K562 (cell line): ENCODE data around the gene NFKBIB. TPM values are rescaled to one million over a fixed set of nuclear protein-coding genes. Genes with fewer than 3 reads are reported as not detected.

Source experiments
- ATAC-seq: fragments of 200-7000 bp; cut with Tn5 transposase; 3 replicates; pipeline ENCODE4 v1.9.1; 2020; ENCODE audit warnings: moderate library complexity
- BruUV-seq: library from RNA; stranded (reverse); fragments of 400-500 nt; replicated peaks from 2 replicates; lab custom pipeline; 2021; lab: Mats Ljungman, UMichigan
- CTCF ChIA-PET: fragments of 300-600 bp; formaldehyde crosslinking; extraction: SDS; loops from one replicate; lab custom pipeline; 2021; ENCODE audit warnings: low intra/inter-chr PET ratio; lab: Yijun Ruan, JAX
- POLR2A ChIA-PET: fragments of 300-600, 350-650 bp; sonication (Branson Sonifier 250); formaldehyde crosslinking; extraction: SDS; loops from one replicate; lab custom pipeline; 2021; ENCODE audit warnings: antibody characterized with exemption, inconsistent platforms; lab: Yijun Ruan, JAX
- DNase-seq, 4 experiments: peaks; one replicate each; pipeline versions ENCODE4 v3.0.0 to v3.0.0-alpha.2; 2011 to 2018; ENCODE audit warnings: low spot score in 3 of 4, mixed read lengths in 3 of 4; ENCODE audit errors: extremely low read depth in 1 of 4
- FAIRE-seq: peaks from 2 replicates; lab custom pipeline; 2011; peaks lifted over from hg19 to GRCh38; lab: Jason Lieb, UNC
- H2AFZ ChIP-seq: 2 replicates; pipeline ENCODE4 v1.6.0; 2011; ENCODE audit warnings: low read depth, low read length, control low read depth, inconsistent platforms
- H3K27ac ChIP-seq: fragments of 200-600 bp; 3 replicates; pipeline ENCODE4 v1.8.0; 2011; ENCODE audit warnings: low read depth, mild to moderate bottlenecking, control low read depth, inconsistent platforms, low read length, moderate library complexity, mixed read lengths; ENCODE audit errors: extremely low read depth
- H3K27me3 ChIP-seq, 2 experiments: fragments of 300-600 bp in 1 of 2; 2 replicates in 1 of 2; 3 replicates in 1 of 2; pipeline versions ENCODE4 v1.6.0 to v1.8.0; 2011; ENCODE audit warnings: inconsistent platforms in 2 of 2, low read length in 2 of 2, mild to moderate bottlenecking in 1 of 2, mixed read lengths in 1 of 2, moderate library complexity in 1 of 2; ENCODE audit not compliant: control insufficient read depth in 2 of 2, insufficient read depth in 2 of 2
- H3K36me3 ChIP-seq: fragments of 300-600 bp; 3 replicates; pipeline ENCODE4 v1.8.0; 2011; ENCODE audit warnings: mild to moderate bottlenecking, low read length, inconsistent platforms; ENCODE audit not compliant: control insufficient read depth, insufficient read depth
- H3K4me1 ChIP-seq, 2 experiments: fragments of 200-600 bp in 1 of 2; replicated peaks in 1 of 2; 2 replicates in 1 of 2; 3 replicates in 1 of 2; pipeline versions ENCODE4 v1.5.1 to v1.8.0; 2011; ENCODE audit warnings: inconsistent platforms in 2 of 2, low read length in 2 of 2, mild to moderate bottlenecking in 1 of 2, mixed read lengths in 1 of 2, moderate library complexity in 1 of 2; ENCODE audit not compliant: control insufficient read depth in 2 of 2, insufficient read depth in 2 of 2
- H3K4me2 ChIP-seq: 2 replicates; pipeline ENCODE4 v1.6.1; 2011; ENCODE audit warnings: low read length, control low read depth, inconsistent platforms, mixed read lengths; ENCODE audit not compliant: insufficient read depth
- H3K4me3 ChIP-seq: fragments of 200-600 bp; sonication (generic), shearing (Covaris generic); 2 replicates; pipeline ENCODE4 v1.5.1; 2016; ENCODE audit warnings: control low read depth, inconsistent platforms
- H3K79me2 ChIP-seq: fragments of 200-600 bp; 3 replicates; pipeline ENCODE4 v1.8.0; 2011; ENCODE audit warnings: low read length, inconsistent platforms; ENCODE audit not compliant: control insufficient read depth, insufficient read depth
- H3K9ac ChIP-seq, 2 experiments: 2 replicates each; pipeline versions ENCODE4 v1.6.0 to v1.6.1; 2011; ENCODE audit warnings: low read depth in 2 of 2, low read length in 2 of 2, control low read depth in 1 of 2, inconsistent platforms in 1 of 2, mild to moderate bottlenecking in 1 of 2, mixed read lengths in 1 of 2; ENCODE audit not compliant: insufficient read depth in 1 of 2
- H3K9me1 ChIP-seq: one replicate; pipeline ENCODE4 v1.6.0; 2011; ENCODE audit warnings: inconsistent platforms, mild to moderate bottlenecking, low read length, moderate library complexity; ENCODE audit not compliant: control insufficient read depth, insufficient read depth
- H3K9me3 ChIP-seq: replicated peaks from 2 replicates; pipeline ENCODE4 v1.5.1; 2011; ENCODE audit warnings: low read depth, low read length, inconsistent platforms; ENCODE audit not compliant: control insufficient read depth, insufficient read depth
- H4K20me1 ChIP-seq: replicated peaks from 2 replicates; pipeline ENCODE4 v1.6.1; 2011; ENCODE audit warnings: low read length, inconsistent platforms, mixed read lengths; ENCODE audit not compliant: control insufficient read depth, insufficient read depth
- EP400 ChIP-seq: fragments of 450-650 bp; IDR thresholded peaks from 2 replicates; pipeline ENCODE4 v1.6.1; 2017; ENCODE audit warnings: antibody characterized with exemption, mild to moderate bottlenecking, moderate library complexity
- GATAD2B ChIP-seq: fragments of 450-650 bp; IDR thresholded peaks from 2 replicates; pipeline ENCODE4 v1.6.1; 2017; ENCODE audit warnings: mild to moderate bottlenecking, borderline replicate concordance
- HNRNPH1 ChIP-seq: fragments of 200-400 bp; formaldehyde crosslinking; optimal IDR thresholded peaks from 2 replicates; pipeline ENCODE3; 2017; ENCODE audit warnings: low read depth, mild to moderate bottlenecking, low read length, moderate library complexity
- KLF13 ChIP-seq: fragments of 450-650 bp; IDR thresholded peaks from 2 replicates; pipeline ENCODE4 v1.6.1; 2016; ENCODE audit warnings: missing genetic modification characterization, low read depth, mild to moderate bottlenecking, missing compliant biosample characterization, moderate library complexity, borderline replicate concordance
- MTA1 ChIP-seq: fragments of 450-650 bp; IDR thresholded peaks from 2 replicates; pipeline ENCODE4 v1.6.1; 2017; ENCODE audit warnings: borderline replicate concordance
- NFE2L1 ChIP-seq: fragments of 450-650 bp; IDR thresholded peaks from 2 replicates; pipeline ENCODE4 v1.6.1; 2016; ENCODE audit warnings: missing genetic modification characterization, low read depth, mild to moderate bottlenecking, missing compliant biosample characterization, moderate library complexity, borderline replicate concordance
- NFIC ChIP-seq: fragments of 450-650 bp; IDR thresholded peaks from 2 replicates; pipeline ENCODE4 v1.6.1; 2017; ENCODE audit warnings: mild to moderate bottlenecking, inconsistent platforms
- RBM25 ChIP-seq: fragments of 200-400 bp; formaldehyde crosslinking; IDR thresholded peaks from 2 replicates; pipeline ENCODE4 v1.6.1; 2018; ENCODE audit warnings: low read length, low read depth, moderate library complexity; ENCODE audit not compliant: severe bottlenecking
- SFPQ ChIP-seq: fragments of 200-400 bp; formaldehyde crosslinking; IDR thresholded peaks from 2 replicates; pipeline ENCODE4 v1.6.1; 2017; ENCODE audit warnings: mild to moderate bottlenecking, low read depth, low read length, moderate library complexity
- ZBTB34 ChIP-seq: fragments of 250-450 bp; sonication (Bioruptor Pico); IDR thresholded peaks from 2 replicates; pipeline ENCODE4 v1.8.0; 2021; ENCODE audit warnings: mild to moderate bottlenecking, moderate library complexity
- ZNF583 ChIP-seq: fragments of 250-450 bp; sonication (Bioruptor Pico); IDR thresholded peaks from 2 replicates; pipeline ENCODE4 v1.4.0; 2020
- ZNF77 ChIP-seq: fragments of 250-450 bp; sonication (Bioruptor Pico); IDR thresholded peaks from 2 replicates; pipeline ENCODE4 v1.5.0; 2020
- WGBS: fragments of 100-300 bp; shearing (Covaris generic); methylation state at CpG from one replicate; pipeline ENCODE4 v1.1.6; 2016; ENCODE audit warnings: low coverage, mixed read lengths; ENCODE audit not compliant: insufficient coverage; ENCODE audit errors: missing lambda C conversion rate; 5-methylcytosine and 5-hydroxymethylcytosine counted together
- in situ Hi-C: fragments of 300-500 bp; cut with MboI; formaldehyde crosslinking; loops from 4 replicates; pipeline ENCODE4 v1.15.0; 2018; ENCODE audit warnings: inconsistent platforms, mixed read lengths
- intact Hi-C: fragments of 100-400 bp; cut with micrococcal nuclease; formaldehyde crosslinking; loops from 2 replicates; pipeline ENCODE4 v1.14.2; 2022
- polyA plus RNA-seq, 8 experiments: library from polyadenylated mRNA; depleted of rRNA in 4 of 8; stranded (reverse) in 5 of 8; unstranded in 3 of 8; fragments of >200 nt; fragmentation: Nextera tagmentation in 2 of 8; fragmentation: Illumina TruSeq in 1 of 8; extraction: Ambion mirVana in 2 of 8; extraction: Trizol in 1 of 8; gene quantifications; 2 replicates each; pipeline versions ENCODE4 v1.2.1 to v1.2.3, GENCODE V29; 2011 to 2014; ENCODE audit warnings: inconsistent platforms in 1 of 8, missing spikeins in 1 of 8
- total RNA-seq, 7 experiments: library from RNA; depleted of rRNA in 6 of 7; stranded (reverse); fragments of >200 nt in 6 of 7; fragmentation: Illumina TruSeq in 2 of 7; extraction: Trizol in 2 of 7; gene quantifications; 2 replicates each; pipeline versions ENCODE4 v1.2.1 to v1.2.3, GENCODE V29; 2011 to 2021; ENCODE audit warnings: low replicate concordance in 1 of 7
- TF ChIP-seq, protein P1 (sequence below), 2 experiments: fragments of 200-800 bp in 1 of 2; sonication (Bioruptor generic) in 1 of 2; sonication (generic) in 1 of 2; formaldehyde crosslinking in 1 of 2; IDR thresholded peaks in 1 of 2; conservative IDR thresholded peaks in 1 of 2; 2 replicates each; pipeline versions ENCODE4 v1.5.0 to v1.6.1; 2016 to 2020; ENCODE audit warnings: missing compliant biosample characterization in 1 of 2, missing genetic modification characterization in 1 of 2, missing genetic modification reagents in 1 of 2

NFKBIB gene
- total and polyA plus RNA-seq, 9 of the 15 experiments (the other 6 are each of a cell fraction or from before 2014, with no cell fraction given): 1.5 to 44.9 (median 10.4) TPM

DNA sequence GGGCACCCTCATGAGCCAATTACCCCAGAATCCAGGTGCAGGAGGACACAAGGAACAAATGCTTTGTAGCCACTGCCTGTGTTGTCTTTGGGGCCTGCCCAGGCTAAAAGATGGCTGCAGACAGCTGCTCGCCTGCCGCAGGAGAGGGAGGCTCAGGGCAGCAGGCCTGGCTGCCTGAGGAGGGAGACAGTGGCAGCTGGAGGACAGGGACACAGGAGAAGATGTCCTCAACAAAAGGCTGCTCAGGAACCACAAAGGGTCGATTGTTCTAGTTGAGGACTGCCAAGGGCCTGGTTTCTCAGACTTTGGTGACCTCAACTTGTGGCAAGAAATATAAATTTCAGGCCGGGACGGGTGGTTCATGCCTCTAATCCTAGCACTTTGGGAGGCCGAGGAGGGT, 8.0 kb upstream of the NFKBIB start:
- ATAC-seq (no peak), DNase-seq (no peak), FAIRE-seq (no peak)
- peaks cover 0 to 20% of the 10 kb centered on the region in 2 experiments; a peak in 3 of 5 replicates for H3K4me1 ChIP-seq
- no peak overlapping the region for H3K27ac ChIP-seq
- no peak overlapping the region for H2AFZ ChIP-seq
- WGBS: 77% methylated on average over 6 of the region's 6 CpGs
- ChIA-PET POLR2A (interaction anchor here (0.9 kb wide), 1 partner anchor 11 kb away, joined by 3 read pairs; no protein-coding TSS in a partner anchor), CTCF (no interaction called here)
- H3K79me2 ChIP-seq: no peaks in the 10 kb centered on the region
- BruUV-seq: no TSS peak
- TF ChIP-seq NFE2L1 (tag) (no peak), HNRNPH1 (no peak), GATAD2B (no peak), MTA1 (no peak), ZNF583 (CRISPR knock-in tag) (no peak), ZNF77 (CRISPR knock-in tag) (no peak), SFPQ (no peak), NFIC (no peak), EP400 (no peak), RBM25 (no peak), ZBTB34 (CRISPR knock-in tag) (no peak), KLF13 (tag) (no peak)
- TF ChIP-seq, protein P1, sequence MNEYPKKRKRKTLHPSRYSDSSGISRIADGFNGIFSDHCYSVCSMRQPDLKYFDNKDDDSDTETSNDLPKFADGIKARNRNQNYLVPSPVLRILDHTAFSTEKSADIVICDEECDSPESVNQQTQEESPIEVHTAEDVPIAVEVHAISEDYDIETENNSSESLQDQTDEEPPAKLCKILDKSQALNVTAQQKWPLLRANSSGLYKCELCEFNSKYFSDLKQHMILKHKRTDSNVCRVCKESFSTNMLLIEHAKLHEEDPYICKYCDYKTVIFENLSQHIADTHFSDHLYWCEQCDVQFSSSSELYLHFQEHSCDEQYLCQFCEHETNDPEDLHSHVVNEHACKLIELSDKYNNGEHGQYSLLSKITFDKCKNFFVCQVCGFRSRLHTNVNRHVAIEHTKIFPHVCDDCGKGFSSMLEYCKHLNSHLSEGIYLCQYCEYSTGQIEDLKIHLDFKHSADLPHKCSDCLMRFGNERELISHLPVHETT (CRISPR knock-in tag; conservative IDR thresholded peaks at IDR 0.05 in 1 of 2, IDR thresholded peaks at IDR 0.05 in 1 of 2): no peak
- H3K9ac ChIP-seq: peak overlapping the region in 1 of 2 experiments; percentile 75; a peak in 2 of 4 replicates
- in situ Hi-C loops (no loop called here), intact Hi-C loops (no loop called here)
- peaks cover 23% of the 10 kb centered on the region; the same call in 2 of the 3 replicates for H3K36me3 ChIP-seq
- H3K4me3 ChIP-seq: no peak overlapping the region
- H4K20me1 ChIP-seq: no peaks in the 10 kb centered on the region
- H3K27me3 ChIP-seq: no peaks in the 10 kb centered on the region
- H3K9me3 ChIP-seq: no peaks in the 10 kb centered on the region
- H3K4me2 ChIP-seq: no peak overlapping the region
- H3K9me1 ChIP-seq: no peaks in the 10 kb centered on the region
